Suprapubic skin (tissue), 4 donors: ENCODE measurements around the gene ZNF143.

Experiments used
- CTCF ChIP-seq, 2 donors: fragments of 200-600 bp in 1 of 2; fragments of 450-650 bp in 1 of 2; sonication (generic) in 1 of 2; IDR thresholded peaks; one replicate each; pipeline ENCODE4 v1.5.1; 2016 to 2019; ENCODE audit warnings: antibody characterized with exemption in 2 of 2, mild to moderate bottlenecking in 1 of 2, moderate library complexity in 1 of 2
- EP300 ChIP-seq: sonication (generic); formaldehyde crosslinking; IDR thresholded peaks from one replicate; pipeline ENCODE4 v1.6.1; 2017; ENCODE audit warnings: antibody characterized with exemption
- POLR2A ChIP-seq, 2 donors: fragments of 450-650 bp; IDR thresholded peaks; one replicate each; pipeline ENCODE4 v1.6.1; 2017; ENCODE audit warnings: antibody characterized with exemption in 2 of 2, mild to moderate bottlenecking in 2 of 2, moderate library complexity in 2 of 2
- POLR2AphosphoS5 ChIP-seq, 3 donors: sonication (generic); formaldehyde crosslinking; IDR thresholded peaks; one replicate each; pipeline ENCODE4 v1.6.1; 2017; ENCODE audit warnings: antibody characterized with exemption in 3 of 3

GRCh38 chr11:9529334-9529650 is 68.5 kb downstream of the ZNF143 start:
- no peak for TF ChIP-seq CTCF (IDR thresholded peaks at IDR 0.05)
- TF ChIP-seq POLR2A (IDR thresholded peaks at IDR 0.05) = no peak
- TF ChIP-seq POLR2AphosphoS5 (IDR thresholded peaks at IDR 0.05) = no peak
- no peak for TF ChIP-seq EP300
